Cortex of kidney (tissue), 1 donor: ENCODE measurements around the gene SMIM29.
"Not testable (repeated sequence)": the region's sequence is repeated elsewhere in the genome, so short reads cannot be mapped to it uniquely, and the experiment has no call there.

Experiments
- DNase-seq: peaks from one replicate; lab custom pipeline; 2025; lab: John Stamatoyannopoulos, UW

Gene SMIM29

DNA sequence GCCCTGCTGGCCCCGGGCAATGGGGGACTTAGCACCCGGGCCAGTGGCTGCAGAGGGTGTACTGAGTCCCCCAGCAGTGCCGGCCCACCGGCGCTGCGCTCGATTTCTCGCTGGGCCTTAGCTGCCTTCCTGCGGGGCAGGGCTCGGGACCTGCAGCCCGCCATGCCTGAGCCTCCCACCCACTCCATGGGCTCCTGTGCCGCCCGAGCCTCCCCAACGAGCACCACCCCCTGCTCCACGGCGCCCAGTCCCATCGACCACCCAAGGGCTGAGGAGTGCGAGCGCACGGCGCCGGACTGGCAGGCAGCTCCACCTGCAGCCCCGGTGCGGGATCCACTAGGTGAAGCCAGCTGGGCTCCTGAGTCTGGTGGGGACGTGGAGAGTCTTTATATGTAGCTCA lies 20.3 kb upstream of the SMIM29 start:
- not testable (repeated sequence) for DNase-seq

DNA sequence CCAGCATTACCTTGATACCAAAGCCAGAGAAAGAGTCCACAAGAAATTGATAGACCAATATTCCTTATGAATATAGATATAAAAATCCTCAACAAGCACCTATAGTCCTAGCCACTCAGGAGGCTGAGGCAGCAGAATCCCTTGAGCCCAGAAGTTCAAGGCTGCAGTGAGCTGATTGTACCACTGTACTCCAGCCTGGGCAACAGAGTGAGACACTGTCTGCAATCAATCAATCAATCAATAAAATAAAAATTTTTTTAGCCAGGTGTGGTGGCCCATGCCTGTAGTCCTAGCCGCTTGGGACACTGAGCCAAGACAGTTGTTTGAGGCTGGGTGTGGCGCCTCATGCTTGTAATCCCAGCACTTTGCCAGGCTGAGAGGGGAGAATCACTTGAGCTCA lies 18.9 kb upstream of the SMIM29 start:
- DNase-seq: no peak

DNA sequence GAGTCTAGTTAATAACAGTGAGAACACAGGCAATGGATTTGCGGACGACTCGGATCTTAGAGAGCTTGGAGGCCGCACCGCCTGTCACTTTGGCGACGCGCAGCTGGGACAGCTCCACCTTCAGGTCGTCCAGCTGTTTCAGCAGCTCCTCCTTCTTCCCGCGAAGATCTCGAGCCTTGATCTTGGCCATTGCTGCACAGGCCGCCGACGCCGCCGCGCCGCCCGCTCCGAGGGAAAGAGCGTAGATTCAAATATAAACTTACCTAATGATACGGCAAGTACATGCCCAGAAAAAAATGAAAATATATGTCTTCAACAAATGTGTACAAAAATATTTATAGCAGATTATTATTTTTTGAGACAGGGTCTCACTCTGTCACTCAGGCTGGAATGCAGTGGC lies 14.7 kb upstream of the SMIM29 start:
- DNase-seq: not testable (repeated sequence)

DNA sequence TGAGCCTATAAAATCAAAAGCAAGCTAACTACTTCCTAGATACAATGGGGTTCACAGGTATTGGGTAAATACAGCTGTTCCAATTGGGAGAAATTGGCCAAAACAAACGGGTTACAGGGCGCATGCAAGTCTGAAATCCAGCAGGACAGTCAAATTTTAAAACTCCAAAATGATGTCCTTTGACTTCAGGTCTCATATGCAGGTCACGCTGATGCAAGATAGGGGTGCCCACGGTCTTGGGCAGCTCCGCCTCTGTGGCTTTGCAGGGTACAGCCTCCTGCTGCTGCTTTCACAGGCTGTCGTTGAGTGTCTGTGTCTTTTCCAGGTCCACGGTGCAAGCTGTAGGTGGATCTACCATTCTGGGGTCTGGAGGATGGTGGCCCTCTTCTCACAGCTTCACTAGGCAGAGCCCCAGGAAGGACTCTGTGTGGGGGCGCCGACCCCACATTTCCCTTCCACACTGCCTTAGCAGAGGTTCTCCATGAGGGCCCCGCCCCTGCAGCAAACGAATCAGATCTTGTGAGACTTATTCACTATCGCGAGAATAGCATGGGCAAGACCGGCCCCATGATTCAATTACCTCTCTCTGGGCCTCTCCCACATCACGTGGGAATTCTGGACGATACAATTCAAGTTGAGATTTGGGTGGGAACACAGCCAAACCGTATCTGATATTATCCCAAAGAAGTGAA lies 11.9 kb upstream of the SMIM29 start:
- DNase-seq: no peak

DNA sequence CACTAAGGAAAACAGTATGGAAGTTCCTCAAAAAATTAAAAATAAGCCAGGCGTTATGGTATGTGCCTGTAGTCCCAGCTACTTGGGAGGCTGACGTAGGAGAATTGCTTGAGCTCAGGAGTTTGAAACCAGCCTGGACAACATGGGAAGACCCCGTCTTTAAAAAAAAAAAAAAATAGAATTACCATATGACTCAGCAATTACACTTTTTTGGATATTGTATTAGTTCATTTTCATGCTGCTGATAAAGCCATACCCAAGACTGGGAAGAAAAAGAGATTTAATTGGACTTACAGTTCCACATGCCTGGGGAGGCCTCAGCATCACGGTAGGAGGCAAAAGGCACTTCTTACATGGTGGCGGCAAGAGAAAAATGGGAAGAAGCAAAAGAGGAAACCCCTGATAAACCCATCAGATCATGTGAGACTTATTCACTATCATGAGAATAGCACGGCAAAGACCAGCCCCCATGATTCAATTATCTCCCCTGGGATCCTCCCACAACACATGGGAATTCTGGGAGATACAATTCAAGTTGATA lies 10.8 kb upstream of the SMIM29 start:
- no peak for DNase-seq

DNA sequence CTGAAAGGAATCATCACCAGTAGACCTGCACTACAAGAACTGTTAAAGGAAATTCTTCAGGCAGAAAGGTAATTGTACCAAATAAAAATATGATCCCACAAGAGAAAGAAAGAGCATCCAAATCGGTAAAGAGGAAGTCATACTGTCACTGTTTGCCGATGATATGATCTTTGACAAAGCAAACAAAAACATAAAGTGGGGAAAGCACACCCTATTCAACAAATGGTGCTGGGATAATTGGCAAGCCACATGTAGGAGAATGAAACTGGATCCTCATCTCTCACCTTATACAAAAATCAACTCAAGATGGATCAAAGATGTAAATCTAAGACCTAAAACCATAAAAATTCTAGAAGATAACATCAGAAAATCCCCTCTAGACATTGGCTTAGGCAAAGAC lies 3.6 kb upstream of the SMIM29 start:
- DNase-seq: not testable (repeated sequence)

DNA sequence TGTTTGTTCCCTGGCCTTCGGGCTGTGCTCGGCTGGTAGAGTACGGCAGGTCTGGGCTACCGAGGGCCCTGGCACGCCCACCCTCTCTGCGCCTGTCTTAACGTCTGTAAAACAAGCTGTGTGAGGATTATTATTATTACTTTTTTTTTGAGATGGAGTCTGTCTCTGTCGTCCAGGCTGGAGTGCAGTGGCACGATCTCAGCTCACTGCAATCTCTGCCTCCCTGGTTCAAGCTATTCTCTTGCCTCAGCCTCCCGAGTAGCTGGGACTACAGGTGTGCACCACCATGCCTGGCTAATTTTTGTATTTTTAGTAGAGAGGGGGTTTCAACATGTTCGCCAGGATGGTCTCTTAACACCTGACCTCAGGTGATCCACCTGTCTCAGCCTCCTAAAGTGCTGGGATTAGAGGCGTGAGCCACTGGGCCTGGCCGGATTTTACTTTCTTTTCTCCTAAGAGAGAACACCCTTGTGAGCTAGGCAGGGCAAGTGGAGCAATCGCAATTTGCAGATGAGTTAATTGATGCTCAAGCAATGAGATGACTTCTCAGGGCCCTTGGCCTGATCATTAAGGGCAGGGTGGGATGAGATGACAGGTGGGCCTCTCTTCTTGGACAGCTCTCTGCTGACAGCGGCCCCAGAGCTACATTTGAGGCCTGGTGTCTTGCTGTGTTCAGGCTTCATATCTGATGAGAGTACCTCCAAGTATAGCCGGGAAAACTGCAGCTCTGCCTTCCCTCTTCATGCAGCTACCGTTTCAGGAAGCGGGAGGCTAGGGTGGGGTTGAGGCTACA lies 859 bp upstream of the SMIM29 start:
- DNase-seq: no peak

DNA sequence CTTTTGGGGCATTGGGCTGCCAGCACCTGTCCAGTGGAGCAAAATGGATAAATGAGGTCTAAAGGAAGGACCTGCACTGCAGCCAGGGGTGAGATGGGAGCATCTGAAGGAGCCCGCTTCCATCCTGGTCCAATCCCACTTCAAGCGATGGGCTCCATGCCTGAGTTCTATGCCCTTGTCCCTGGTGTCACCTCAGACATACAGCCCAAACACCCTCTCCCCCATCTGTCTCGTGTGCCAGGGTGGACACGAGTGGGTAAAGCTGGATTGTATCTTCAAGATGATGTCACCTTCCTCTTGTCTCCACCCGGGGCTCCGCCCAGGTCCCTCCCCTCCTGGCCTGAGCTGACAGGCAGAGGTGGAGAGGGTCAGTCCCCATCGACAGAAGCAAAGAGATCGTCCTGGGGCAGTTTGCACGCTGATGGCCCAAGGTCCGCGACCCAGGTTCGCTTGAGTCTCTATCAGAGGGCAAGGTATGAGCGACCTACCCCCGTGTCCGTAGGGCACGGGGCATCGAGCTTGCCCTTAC lies 544 bp downstream of the SMIM29 start:
- no peak for DNase-seq

DNA sequence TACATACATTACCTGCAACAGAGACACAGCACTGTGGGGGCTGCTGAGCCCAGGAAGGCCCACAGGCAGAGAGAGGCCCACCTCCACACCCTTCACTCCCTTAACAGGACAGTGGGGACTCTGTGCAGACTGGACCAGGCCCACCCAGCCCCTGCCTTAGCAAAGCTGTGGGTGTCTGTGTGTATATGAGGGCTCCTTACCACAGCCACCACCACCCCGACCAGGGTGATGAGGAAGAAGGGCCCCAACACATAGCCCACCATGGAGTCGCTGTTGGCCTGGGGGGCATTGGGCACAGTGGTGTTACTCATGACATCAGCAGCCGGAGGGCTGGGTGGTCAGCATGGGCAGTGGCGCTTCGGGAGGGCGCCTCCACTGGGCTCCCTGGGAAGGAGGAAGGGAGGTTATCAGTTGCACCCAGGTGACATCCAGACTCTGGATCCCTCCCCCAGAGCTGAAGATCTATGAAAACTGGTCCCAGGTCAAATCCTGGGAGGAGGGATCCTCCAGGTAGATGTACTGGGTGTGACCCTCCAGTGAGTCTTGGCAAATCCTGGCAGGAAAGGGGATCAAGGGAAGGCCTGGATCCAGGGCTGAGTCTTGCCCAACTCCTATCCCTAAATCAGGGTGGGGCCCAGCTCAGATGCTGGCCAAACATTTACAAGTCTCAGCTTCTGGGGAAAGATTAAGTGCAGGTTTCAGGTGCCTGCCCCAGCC lies 1.2 kb downstream of the SMIM29 start:
- DNase-seq: no peak

DNA sequence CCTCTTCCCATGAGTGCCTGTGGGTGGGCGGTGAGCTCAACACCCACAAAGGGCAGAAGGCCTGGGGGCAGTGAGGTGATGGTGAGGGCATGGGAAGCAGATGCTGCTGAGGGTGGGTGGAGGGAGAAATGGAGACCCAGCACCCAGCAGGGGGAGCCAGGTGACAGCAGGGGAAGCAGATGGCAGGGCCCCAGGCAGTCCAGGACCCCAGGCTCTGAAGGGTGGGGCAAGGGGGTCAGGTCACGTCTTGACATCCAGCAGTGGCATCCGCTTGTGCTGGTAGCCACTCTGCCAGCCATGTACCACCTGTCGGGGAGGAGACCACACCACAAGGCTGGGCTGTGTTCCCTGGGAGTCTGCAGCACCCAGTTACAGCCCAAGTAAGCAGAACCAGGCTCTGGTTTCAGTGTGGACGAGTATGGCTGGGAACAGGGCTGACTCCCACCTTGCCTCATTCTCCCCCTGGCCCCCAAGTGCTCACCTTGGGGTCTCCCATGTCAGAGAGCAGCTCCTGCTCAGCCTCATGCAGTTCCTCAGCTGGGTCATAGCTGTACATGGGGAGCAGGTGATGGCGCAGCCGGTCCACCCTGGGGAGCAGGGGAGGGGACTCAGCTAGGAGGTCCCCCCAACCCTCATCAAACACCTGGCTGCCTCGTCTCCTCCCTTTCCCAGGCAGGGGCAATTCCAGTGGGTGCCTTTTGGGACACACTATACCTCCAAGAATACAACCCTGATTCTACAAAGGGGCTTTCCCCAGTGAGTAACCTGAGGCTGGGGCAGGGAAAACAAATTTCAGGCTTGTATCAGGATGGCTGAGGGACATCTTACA lies 2.0 kb downstream of the SMIM29 start:
- DNase-seq: no peak

DNA sequence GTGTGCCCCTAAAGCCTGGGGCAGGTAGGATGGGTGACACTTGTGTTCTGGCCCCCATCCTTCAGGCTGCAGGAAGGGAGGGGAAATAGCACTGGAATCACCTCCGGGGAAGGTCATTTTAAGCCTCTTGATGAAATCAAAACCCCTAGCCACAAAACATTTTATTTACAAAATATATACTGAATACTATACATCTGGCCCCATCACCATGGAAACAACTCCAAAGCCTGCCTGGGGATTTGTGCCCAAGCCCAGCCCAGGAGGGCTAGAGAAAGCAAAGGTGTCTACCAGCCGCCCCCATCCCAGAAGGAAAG lies 2.6 kb downstream of the SMIM29 start:
- no peak for DNase-seq

DNA sequence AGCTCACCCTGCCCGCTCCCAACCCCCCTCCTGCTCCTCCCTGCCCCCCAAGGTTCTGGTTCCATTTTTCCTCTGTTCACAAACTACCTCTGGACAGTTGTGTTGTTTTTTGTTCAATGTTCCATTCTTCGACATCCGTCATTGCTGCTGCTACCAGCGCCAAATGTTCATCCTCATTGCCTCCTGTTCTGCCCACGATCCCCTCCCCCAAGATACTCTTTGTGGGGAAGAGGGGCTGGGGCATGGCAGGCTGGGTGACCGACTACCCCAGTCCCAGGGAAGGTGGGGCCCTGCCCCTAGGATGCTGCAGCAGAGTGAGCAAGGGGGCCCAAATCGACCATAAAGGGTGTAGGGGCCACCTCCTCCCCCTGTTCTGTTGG lies 3.1 kb downstream of the SMIM29 start:
- DNase-seq: not testable (repeated sequence)

DNA sequence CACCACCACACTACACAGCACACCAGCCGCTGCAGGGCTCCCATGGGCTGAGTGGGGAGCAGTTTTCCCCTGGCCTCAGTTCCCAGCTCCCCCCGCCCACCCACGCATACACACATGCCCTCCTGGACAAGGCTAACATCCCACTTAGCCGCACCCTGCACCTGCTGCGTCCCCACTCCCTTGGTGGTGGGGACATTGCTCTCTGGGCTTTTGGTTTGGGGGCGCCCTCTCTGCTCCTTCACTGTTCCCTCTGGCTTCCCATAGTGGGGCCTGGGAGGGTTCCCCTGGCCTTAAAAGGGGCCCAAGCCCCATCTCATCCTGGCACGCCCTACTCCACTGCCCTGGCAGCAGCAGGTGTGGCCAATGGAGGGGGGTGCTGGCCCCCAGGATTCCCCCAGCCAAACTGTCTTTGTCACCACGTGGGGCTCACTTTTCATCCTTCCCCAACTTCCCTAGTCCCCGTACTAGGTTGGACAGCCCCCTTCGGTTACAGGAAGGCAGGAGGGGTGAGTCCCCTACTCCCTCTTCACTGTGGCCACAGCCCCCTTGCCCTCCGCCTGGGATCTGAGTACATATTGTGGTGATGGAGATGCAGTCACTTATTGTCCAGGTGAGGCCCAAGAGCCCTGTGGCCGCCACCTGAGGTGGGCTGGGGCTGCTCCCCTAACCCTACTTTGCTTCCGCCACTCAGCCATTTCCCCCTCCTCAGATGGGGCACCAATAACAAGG lies 3.6 kb downstream of the SMIM29 start:
- not testable (repeated sequence) for DNase-seq

DNA sequence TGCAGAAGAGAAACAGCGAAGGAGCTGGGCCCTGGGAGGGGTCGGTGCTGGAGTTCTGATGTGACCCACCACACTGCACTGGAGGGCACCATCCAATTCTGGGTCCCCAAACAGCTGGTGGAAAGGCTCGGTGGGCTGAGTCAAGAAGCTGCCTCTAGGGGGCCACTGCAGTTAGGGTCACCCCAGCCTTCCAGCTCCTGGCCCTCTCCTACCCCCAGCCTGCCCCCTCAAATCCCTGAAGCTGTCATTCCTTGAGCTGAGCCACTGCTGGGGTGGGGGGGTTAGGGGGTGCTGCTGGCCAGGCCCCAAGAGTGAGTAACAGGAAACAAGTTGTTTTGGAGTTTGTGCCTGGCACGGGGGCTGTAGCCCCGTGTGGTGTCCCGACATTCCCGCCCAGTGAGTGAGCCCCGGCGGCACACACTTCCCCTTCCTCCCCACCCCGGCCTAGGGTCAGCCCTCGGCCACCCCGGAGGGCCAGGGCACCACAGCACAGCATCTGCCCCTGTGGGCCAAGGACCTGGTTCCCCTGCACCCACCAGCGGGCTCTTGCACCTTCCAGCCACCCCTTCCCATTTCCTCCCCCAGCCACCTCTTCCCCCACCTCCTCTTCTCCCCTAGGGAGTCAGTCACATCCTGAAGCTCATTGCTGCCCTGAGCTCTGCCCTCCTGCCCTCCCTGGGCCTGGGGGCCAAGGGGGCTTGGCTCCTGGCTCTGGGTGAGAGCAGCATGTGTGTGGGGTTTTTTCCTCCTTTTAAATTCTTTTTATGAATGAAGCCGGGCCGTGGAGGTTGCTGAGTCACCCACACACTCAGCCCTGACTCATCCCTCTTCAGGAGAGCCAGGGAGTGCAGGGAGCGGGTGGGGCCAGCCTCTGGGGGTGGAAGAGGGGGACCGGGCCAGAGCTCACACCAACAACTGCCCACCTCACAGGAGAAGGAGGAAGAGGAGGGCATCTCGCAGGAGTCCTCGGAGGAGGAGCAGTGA lies 4.6 kb downstream of the SMIM29 start:
- DNase-seq: no peak

DNA sequence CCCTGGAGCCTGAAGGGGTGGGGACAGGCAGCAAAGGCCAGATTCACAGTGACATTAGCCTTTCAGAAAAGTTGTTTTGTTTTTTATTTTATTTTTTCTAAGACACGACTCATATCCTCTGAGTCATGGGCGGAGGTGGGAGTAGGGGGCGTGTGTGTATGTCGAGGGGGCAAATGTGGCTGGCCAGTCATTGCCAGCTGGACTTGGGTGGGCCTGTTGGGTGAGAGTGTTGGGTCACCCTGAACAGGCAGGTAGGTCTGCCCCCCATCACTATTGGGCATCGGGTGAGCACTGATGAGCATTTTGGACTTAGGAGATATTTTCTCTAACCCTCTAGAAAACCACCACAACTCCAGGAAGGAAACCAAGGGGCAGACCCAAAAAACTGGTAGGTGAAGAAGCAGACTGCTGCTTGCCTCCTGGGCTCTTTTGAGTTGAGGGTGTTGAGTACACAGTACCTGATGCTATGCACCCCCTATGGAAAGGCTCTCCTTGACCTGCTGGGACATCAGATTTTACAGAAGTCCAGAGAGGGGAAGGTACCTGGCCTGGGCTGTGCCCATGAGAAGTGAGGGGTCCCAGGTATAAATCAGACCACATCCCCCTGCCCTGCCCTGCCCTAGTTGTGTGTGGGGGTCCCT lies 5.6 kb downstream of the SMIM29 start:
- DNase-seq: no peak

DNA sequence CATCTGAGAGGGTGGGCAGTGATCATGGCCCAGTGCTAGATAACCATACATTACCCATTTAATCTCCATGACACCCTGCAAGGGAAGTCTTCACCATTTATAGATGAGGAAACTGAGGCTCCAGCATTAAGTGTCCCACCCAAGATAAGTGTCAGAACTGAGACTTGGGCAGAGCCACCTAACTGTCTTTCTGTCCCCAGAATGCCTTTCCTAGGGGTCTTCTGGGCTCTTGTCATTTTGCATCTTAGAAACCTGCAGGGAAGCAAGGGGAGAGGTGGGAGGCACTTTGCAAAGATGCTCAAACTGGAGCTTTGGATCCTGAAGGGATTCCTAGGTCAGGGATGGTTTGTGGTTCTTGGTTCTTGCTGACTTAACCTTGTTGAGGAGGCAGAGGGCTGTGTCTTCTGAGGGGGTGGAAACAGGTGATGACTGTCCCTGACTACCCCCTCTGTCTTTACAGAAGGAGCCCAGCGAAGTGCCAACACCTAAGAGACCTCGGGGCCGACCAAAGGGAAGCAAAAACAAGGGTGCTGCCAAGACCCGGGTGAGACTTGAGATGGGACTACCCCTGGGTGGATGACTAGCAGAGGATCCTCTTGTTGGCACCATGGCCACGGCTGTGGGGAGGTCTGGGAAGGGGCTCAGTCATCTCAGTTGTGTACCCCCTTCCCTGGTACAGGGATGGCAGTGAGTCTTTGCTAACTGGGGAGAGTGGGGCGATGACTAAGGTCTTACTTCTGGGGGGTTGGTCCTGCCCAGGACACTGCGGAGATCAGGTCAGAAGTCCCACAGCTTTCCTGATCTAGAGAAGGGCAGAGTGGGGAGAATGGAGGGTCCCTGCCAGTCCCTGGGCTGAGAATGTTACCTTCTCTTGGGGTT lies 6.3 kb downstream of the SMIM29 start:
- no peak for DNase-seq

DNA sequence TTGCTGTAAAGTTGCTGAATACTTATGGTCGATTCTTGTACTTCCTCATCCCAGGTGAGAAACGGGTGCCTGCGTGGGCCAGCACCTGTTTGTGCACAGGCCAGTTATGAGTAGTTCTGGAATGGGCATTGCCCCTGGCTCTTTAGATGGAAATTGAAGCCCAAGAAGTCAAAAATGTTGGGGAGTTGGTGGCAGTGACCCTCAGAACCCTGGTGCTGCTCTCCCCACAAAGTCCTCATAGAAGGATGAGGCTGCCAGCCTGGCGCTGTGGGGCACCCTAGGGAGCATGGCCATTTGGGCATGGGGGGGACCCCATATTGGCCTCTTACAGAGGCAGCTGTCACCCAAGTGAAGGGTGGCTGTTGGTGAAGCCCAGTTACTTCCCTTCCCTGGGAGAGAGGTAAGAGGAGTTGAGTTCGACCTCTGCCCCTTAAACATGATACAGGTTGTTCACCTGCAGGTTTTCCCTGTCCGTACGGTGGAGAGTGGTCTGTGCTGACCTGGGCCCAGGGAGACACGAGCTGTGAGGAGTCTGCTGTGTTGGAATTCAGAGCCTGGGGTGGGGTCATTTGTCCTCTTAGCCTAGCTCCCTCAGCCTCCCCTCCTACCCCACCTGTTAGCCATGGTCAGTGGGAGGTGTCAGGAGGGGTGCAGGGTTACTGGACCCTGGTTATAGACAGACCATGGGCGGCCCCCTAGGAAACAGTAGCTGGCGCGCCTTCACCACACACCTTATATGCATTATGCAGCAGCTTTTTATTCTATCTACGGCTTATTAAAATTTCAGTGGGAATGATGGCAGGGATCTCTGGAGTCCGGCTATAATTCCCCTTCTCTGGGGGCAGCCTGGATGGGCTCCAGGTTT lies 7.2 kb downstream of the SMIM29 start:
- no peak for DNase-seq
